H9 (cell line): ENCODE results near the gene USP40. TPM values are rescaled to one million over a fixed set of nuclear protein-coding genes. Genes with fewer than 3 reads are reported as not detected.

Experiments used
- DNase-seq: peaks from one replicate; pipeline ENCODE4 v3.0.0-alpha.2; 2017
- H2AFZ ChIP-seq: one replicate; pipeline ENCODE4 v1.6.1; 2013; ENCODE audit warnings: mild to moderate bottlenecking, low read length, control low read depth, moderate library complexity
- H2AK5ac ChIP-seq: 2 replicates; pipeline ENCODE4 v1.6.1; 2013; ENCODE audit warnings: low read length, control low read depth, mixed read lengths; ENCODE audit not compliant: insufficient read length
- H2BK120ac ChIP-seq: one replicate; pipeline ENCODE4 v1.6.1; 2013; ENCODE audit warnings: low read depth, mild to moderate bottlenecking, low read length, control low read depth, inconsistent platforms; ENCODE audit not compliant: poor library complexity, severe bottlenecking
- H2BK12ac ChIP-seq: 2 replicates; pipeline ENCODE4 v1.6.1; 2013; ENCODE audit warnings: low read length, control low read depth, mixed read lengths, low read depth; ENCODE audit not compliant: insufficient read length
- H2BK15ac ChIP-seq: 2 replicates; pipeline ENCODE4 v1.6.1; 2013; ENCODE audit warnings: low read depth, low read length, control low read depth
- H2BK20ac ChIP-seq: one replicate; pipeline ENCODE4 v1.6.1; 2013; ENCODE audit warnings: low read depth, mild to moderate bottlenecking, low read length, control low read depth, inconsistent platforms; ENCODE audit not compliant: poor library complexity, severe bottlenecking
- H2BK5ac ChIP-seq: 2 replicates; pipeline ENCODE4 v1.6.1; 2013; ENCODE audit warnings: low read length, control low read depth, mixed read lengths; ENCODE audit not compliant: insufficient read length
- H3K14ac ChIP-seq: 2 replicates; pipeline ENCODE4 v1.6.1; 2013; ENCODE audit warnings: low read length, control low read depth; ENCODE audit not compliant: insufficient read depth
- H3K18ac ChIP-seq: 2 replicates; pipeline ENCODE4 v1.6.1; 2013; ENCODE audit warnings: low read depth, mild to moderate bottlenecking, mixed read lengths, low read length, control low read depth; ENCODE audit not compliant: insufficient read length
- H3K23ac ChIP-seq: 2 replicates; pipeline ENCODE4 v1.6.1; 2013; ENCODE audit warnings: low read length, control low read depth, mixed read lengths, low read depth; ENCODE audit not compliant: insufficient read length
- H3K23me2 ChIP-seq: 2 replicates; pipeline ENCODE4 v1.6.1; 2013; ENCODE audit warnings: low read depth, mild to moderate bottlenecking, mixed read lengths, low read length, control low read depth; ENCODE audit not compliant: insufficient read length, poor library complexity, severe bottlenecking
- H3K27ac ChIP-seq: 2 replicates; pipeline ENCODE4 v1.5.1; 2013; ENCODE audit warnings: low read length, control low read depth, mixed read lengths, low read depth; ENCODE audit not compliant: insufficient read length
- H3K27me3 ChIP-seq: 2 replicates; pipeline ENCODE4 v1.6.1; 2013; ENCODE audit warnings: low read length, control low read depth, inconsistent platforms; ENCODE audit not compliant: insufficient read depth
- H3K4ac ChIP-seq: 2 replicates; pipeline ENCODE4 v1.6.1; 2013; ENCODE audit warnings: low read depth, mild to moderate bottlenecking, control low read depth, inconsistent platforms, low read length, moderate library complexity
- H3K4me1 ChIP-seq: 2 replicates; pipeline ENCODE4 v1.6.1; 2013; ENCODE audit warnings: low read length, control low read depth, inconsistent platforms; ENCODE audit not compliant: insufficient read depth
- H3K4me2 ChIP-seq: 2 replicates; pipeline ENCODE4 v1.6.1; 2013; ENCODE audit warnings: low read length, control low read depth, mixed read lengths; ENCODE audit not compliant: insufficient read length, insufficient read depth
- H3K56ac ChIP-seq: 2 replicates; pipeline ENCODE4 v1.6.1; 2013; ENCODE audit warnings: low read depth, mild to moderate bottlenecking, mixed read lengths, low read length, control low read depth; ENCODE audit not compliant: insufficient read length
- H3K79me1 ChIP-seq: 2 replicates; pipeline ENCODE4 v1.6.1; 2013; ENCODE audit warnings: low read depth, mild to moderate bottlenecking, moderate library complexity, low read length, control low read depth, inconsistent platforms; ENCODE audit not compliant: insufficient read depth, poor library complexity, severe bottlenecking
- H3K79me2 ChIP-seq: 2 replicates; pipeline ENCODE4 v1.6.1; 2013; ENCODE audit warnings: low read length, control low read depth, inconsistent platforms; ENCODE audit not compliant: insufficient read depth
- H3K9ac ChIP-seq: 2 replicates; pipeline ENCODE4 v1.6.1; 2013; ENCODE audit warnings: low read length, control low read depth, mixed read lengths; ENCODE audit not compliant: insufficient read length; ENCODE audit errors: extremely low read depth
- H3K9me3 ChIP-seq: one replicate; pipeline ENCODE4 v1.6.1; 2013; ENCODE audit warnings: low read depth, low read length, inconsistent platforms; ENCODE audit not compliant: control insufficient read depth
- H3T11ph ChIP-seq: one replicate; pipeline ENCODE4 v1.6.1; 2013; ENCODE audit warnings: mild to moderate bottlenecking, low read length, control low read depth, inconsistent platforms
- H4K20me1 ChIP-seq: one replicate; pipeline ENCODE4 v1.6.1; 2013; ENCODE audit not compliant: control insufficient read depth, insufficient read length, insufficient read depth
- H4K5ac ChIP-seq: 2 replicates; pipeline ENCODE4 v1.6.1; 2013; ENCODE audit warnings: low read depth, mild to moderate bottlenecking, mixed read lengths, low read length, control low read depth; ENCODE audit not compliant: insufficient read length
- H4K8ac ChIP-seq: replicated peaks from 2 replicates; pipeline ENCODE4 v1.6.1; 2013; ENCODE audit warnings: low read length, control low read depth, mixed read lengths, low read depth; ENCODE audit not compliant: insufficient read length
- H4K91ac ChIP-seq: 2 replicates; pipeline ENCODE4 v1.6.1; 2013; ENCODE audit warnings: low read depth, mild to moderate bottlenecking, moderate library complexity, mixed read lengths, low read length, control low read depth; ENCODE audit not compliant: insufficient read length
- H3K27ac Mint-ChIP-seq, 3 experiments: 2 replicates in 2 of 3; 3 replicates in 1 of 3; pipeline ENCODE4 v1.8.0; 2020 to 2021; ENCODE audit warnings: mixed read lengths in 3 of 3, mild to moderate bottlenecking in 1 of 3, moderate library complexity in 1 of 3
- H3K27me3 Mint-ChIP-seq: 2 replicates; pipeline ENCODE4 v1.8.0; 2021; ENCODE audit warnings: low read depth, mild to moderate bottlenecking, moderate library complexity, mixed read lengths
- H3K36me3 Mint-ChIP-seq, 3 experiments: 2 replicates in 2 of 3; 3 replicates in 1 of 3; pipeline ENCODE4 v1.8.0; 2020 to 2021; ENCODE audit warnings: low read depth in 3 of 3, mixed read lengths in 3 of 3; ENCODE audit not compliant: insufficient read depth in 1 of 3
- H3K4me1 Mint-ChIP-seq, 2 experiments: 2 replicates each; pipeline ENCODE4 v1.8.0; 2020; ENCODE audit warnings: mixed read lengths in 2 of 2
- H3K4me3 Mint-ChIP-seq, 2 experiments: 2 replicates in 1 of 2; 3 replicates in 1 of 2; pipeline ENCODE4 v1.8.0; 2020 to 2021; ENCODE audit warnings: mild to moderate bottlenecking in 2 of 2, mixed read lengths in 2 of 2, moderate library complexity in 1 of 2
- H3K9me3 Mint-ChIP-seq, 2 experiments: 2 replicates in 1 of 2; 3 replicates in 1 of 2; pipeline ENCODE4 v1.8.0; 2020; ENCODE audit warnings: mild to moderate bottlenecking in 2 of 2, mixed read lengths in 2 of 2, moderate library complexity in 1 of 2
- WGBS: extraction: QIAGEN DNeasy Blood & Tissue Kit; methylation state at CpG from one replicate; pipeline ENCODE4 v1.1.7; 2013; ENCODE audit warnings: missing lambda C conversion rate, low lambda C conversion rate, mixed read lengths; ENCODE audit not compliant: insufficient read length; ENCODE audit errors: extremely low coverage; 5-methylcytosine and 5-hydroxymethylcytosine counted together
- total RNA-seq: library from RNA; stranded (reverse); gene quantifications from 2 replicates; pipeline ENCODE4 v1.2.1, GENCODE V29; 2021
- TF ChIP-seq, protein P1 (sequence below): fragments of 200-600 bp; sonication (generic); conservative IDR thresholded peaks from 3 replicates; pipeline ENCODE4 v1.8.0; 2021; ENCODE audit warnings: antibody characterized with exemption, mild to moderate bottlenecking

Gene USP40
- total RNA-seq, 1 experiment from 2014 or later: 7.5 TPM

DNA sequence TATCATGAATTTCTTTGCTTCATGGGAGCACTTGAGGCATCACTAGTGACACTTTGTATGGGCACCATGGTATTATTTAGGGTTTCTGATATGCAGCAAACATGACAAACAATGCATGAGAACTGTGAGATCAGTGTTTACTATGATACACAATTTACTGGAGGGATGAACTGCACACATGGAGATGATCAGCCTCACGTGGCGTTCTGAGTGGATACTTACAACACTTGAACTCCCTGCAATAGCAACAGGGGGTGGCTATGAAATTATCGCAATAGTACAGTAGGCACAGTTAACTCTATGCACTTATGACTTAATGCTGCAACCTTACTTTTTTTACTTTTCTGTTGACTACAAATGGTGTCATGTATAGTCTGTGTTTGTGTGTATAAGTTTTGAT, 32.4 kb upstream of the USP40 start:
- H3K9me3 Mint-ChIP-seq: peaks cover 13 to 22% of the 10 kb centered on the region in 2 experiments; a peak in 4 of 5 replicates
- Histone ChIP-seq H3K23me2 (no peaks in the 10 kb centered on the region), H2BK120ac (no peak overlapping the region), H3K79me1 (no peaks in the 10 kb centered on the region), H2BK15ac (no peak overlapping the region), H4K8ac (no peak overlapping the region), H4K91ac (no peak overlapping the region), H3K9me3 (no peaks in the 10 kb centered on the region), H2AFZ (no peak overlapping the region), H3K14ac (no peak overlapping the region), H3K27me3 (no peaks in the 10 kb centered on the region), H3K56ac (no peak overlapping the region), H2BK12ac (no peak overlapping the region), H4K5ac (no peak overlapping the region), H3K79me2 (no peaks in the 10 kb centered on the region), H3K4me2 (no peak overlapping the region), H3K4ac (no peak overlapping the region), H3K9ac (no peak overlapping the region), H3K4me1 (no peaks in the 10 kb centered on the region), H3K18ac (no peak overlapping the region), H2AK5ac (no peak overlapping the region), H4K20me1 (no peaks in the 10 kb centered on the region), H3T11ph (no peak overlapping the region), H2BK20ac (no peak overlapping the region), H2BK5ac (no peak overlapping the region), H3K23ac (no peak overlapping the region), H3K27ac (no peak overlapping the region)
- no peaks in the 10 kb centered on the region for H3K4me1 Mint-ChIP-seq
- no peak overlapping the region for H3K27ac Mint-ChIP-seq
- H3K4me3 Mint-ChIP-seq: no peak overlapping the region
- H3K36me3 Mint-ChIP-seq: no peaks in the 10 kb centered on the region; a peak in 2 of 7 replicates
- WGBS: no CpG with 5 or more reads among the region's 3 CpGs
- H3K27me3 Mint-ChIP-seq: peaks cover 2% of the 10 kb centered on the region
- DNase-seq: no peak
- TF ChIP-seq, protein P1, sequence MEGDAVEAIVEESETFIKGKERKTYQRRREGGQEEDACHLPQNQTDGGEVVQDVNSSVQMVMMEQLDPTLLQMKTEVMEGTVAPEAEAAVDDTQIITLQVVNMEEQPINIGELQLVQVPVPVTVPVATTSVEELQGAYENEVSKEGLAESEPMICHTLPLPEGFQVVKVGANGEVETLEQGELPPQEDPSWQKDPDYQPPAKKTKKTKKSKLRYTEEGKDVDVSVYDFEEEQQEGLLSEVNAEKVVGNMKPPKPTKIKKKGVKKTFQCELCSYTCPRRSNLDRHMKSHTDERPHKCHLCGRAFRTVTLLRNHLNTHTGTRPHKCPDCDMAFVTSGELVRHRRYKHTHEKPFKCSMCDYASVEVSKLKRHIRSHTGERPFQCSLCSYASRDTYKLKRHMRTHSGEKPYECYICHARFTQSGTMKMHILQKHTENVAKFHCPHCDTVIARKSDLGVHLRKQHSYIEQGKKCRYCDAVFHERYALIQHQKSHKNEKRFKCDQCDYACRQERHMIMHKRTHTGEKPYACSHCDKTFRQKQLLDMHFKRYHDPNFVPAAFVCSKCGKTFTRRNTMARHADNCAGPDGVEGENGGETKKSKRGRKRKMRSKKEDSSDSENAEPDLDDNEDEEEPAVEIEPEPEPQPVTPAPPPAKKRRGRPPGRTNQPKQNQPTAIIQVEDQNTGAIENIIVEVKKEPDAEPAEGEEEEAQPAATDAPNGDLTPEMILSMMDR: no peak
